HFFc6 (cell line): ENCODE measurements around the gene PACRG. TPM values are rescaled to one million over a fixed set of nuclear protein-coding genes. Genes with fewer than 3 reads are reported as not detected.

Experiments used
- DNase-seq: peaks from one replicate; pipeline ENCODE4 v3.0.0-alpha.2; 2018
- H3K27ac Mint-ChIP-seq: 2 replicates; pipeline ENCODE4 v1.8.0; 2020; ENCODE audit warnings: mild to moderate bottlenecking, mixed read lengths
- H3K27me3 Mint-ChIP-seq: 2 replicates; pipeline ENCODE4 v1.8.0; 2021; ENCODE audit warnings: mild to moderate bottlenecking, moderate library complexity, mixed read lengths; ENCODE audit not compliant: insufficient read depth
- H3K36me3 Mint-ChIP-seq: 2 replicates; pipeline ENCODE4 v1.8.0; 2021; ENCODE audit warnings: low read depth, mixed read lengths
- H3K4me1 Mint-ChIP-seq: 2 replicates; pipeline ENCODE4 v1.8.0; 2020; ENCODE audit warnings: low read depth, mixed read lengths
- H3K4me3 Mint-ChIP-seq: 2 replicates; pipeline ENCODE4 v1.8.0; 2020; ENCODE audit warnings: mild to moderate bottlenecking, moderate library complexity, mixed read lengths
- H3K9me3 Mint-ChIP-seq: 2 replicates; pipeline ENCODE4 v1.8.0; 2020; ENCODE audit warnings: mild to moderate bottlenecking, mixed read lengths
- CTCF ChIP-seq: fragments of 200-600 bp; sonication (generic); IDR thresholded peaks from 2 replicates; pipeline ENCODE4 v1.5.0; 2021; ENCODE audit warnings: antibody characterized with exemption, mild to moderate bottlenecking
- total RNA-seq, 6 experiments: library from RNA; stranded (reverse); fragmentation: NEBNext Ultra II Directional; extraction: Animal tissue kit (Norgen Biotek cat#: 25700); gene quantifications; 2 replicates in 1 of 6; 3 replicates in 5 of 6; pipeline ENCODE4 v1.2.3, GENCODE V29; 2021

The PACRG gene
- total RNA-seq, 6 experiments from 2014 or later: not detected

DNA sequence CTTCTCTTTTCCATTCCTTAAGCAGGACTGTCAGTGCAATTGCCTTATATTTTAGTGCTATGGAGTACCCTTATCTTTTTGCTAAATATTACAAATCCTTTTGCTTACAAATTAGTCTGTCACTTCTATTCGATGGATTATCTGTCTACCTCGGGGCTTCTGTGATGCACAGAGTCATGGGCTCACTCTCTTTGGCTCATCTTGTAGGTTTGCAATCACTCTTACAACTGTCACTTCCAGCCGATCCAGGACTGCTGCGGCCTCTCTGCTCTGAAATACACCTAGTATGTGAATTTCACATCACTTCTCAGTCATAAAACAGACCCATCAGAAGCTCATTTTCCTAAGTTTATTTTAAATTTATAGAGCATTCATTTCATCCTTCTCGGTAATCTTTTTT is 393.5 kb downstream of the PACRG start:
- Mint-ChIP-seq H3K4me1 (no peaks in the 10 kb centered on the region), H3K27me3 (peaks cover 1% of the 10 kb centered on the region; the same call in 1 of the 2 replicates), H3K27ac (no peak overlapping the region), H3K36me3 (no peaks in the 10 kb centered on the region), H3K4me3 (no peak overlapping the region), H3K9me3 (peaks cover 14% of the 10 kb centered on the region)
- no peak for TF ChIP-seq CTCF
- DNase-seq: no peak

DNA sequence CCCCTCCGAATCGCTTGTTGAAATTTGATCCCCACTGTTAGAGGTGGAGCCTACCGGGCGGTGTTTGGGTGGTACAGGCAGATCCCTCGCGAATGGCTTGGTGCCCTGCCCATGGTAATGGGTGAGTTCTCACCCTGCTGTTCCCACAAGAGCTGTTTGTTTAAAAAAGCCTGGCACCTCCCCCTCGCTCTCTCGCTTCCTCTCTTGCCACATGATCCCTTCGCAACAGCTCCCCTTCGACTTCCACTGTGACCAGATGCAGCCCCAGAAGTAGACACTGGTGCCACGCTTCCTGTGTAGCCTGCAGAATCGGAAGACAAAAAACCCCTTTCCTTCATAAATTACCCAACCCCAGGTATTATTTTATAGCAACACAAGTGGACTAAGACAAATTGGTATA is 394.6 kb downstream of the PACRG start:
- no peak for DNase-seq
- TF ChIP-seq CTCF: no peak
- no peak overlapping the region for H3K27ac Mint-ChIP-seq
- no peaks in the 10 kb centered on the region for H3K36me3 Mint-ChIP-seq
- H3K4me1 Mint-ChIP-seq: no peaks in the 10 kb centered on the region
- peaks cover 8% of the 10 kb centered on the region for H3K9me3 Mint-ChIP-seq
- peaks cover 1% of the 10 kb centered on the region; the same call in 1 of the 2 replicates for H3K27me3 Mint-ChIP-seq
- no peak overlapping the region for H3K4me3 Mint-ChIP-seq

DNA sequence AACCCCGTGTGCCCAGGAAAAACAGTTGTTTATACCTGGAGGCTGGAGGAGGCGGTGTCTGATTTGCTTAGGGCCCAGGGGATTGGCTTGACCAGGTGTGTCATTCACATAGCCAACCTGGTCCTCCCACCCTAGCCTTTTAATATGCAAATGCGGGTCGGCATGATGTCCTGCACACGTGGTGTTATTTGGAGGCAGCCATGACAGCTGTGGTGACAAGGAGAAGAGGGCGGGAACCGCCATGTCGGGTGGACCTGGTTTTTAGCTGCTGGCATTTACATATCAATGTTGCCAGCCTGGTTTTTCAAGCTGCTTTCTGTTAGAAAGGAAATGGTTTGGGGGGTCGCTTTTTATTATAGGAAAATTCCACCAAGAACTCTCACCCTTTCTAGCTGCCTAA is 395.3 kb downstream of the PACRG start:
- Mint-ChIP-seq H3K27me3 (peaks cover 1% of the 10 kb centered on the region; the same call in 1 of the 2 replicates), H3K4me3 (no peak overlapping the region), H3K27ac (no peak overlapping the region), H3K36me3 (no peaks in the 10 kb centered on the region), H3K4me1 (no peaks in the 10 kb centered on the region), H3K9me3 (peaks cover 8% of the 10 kb centered on the region)
- no peak for TF ChIP-seq CTCF
- DNase-seq: no peak

GRCh38 chr6:163126741-163127140 is 399.0 kb downstream of the PACRG start:
- no peak for TF ChIP-seq CTCF
- H3K9me3 Mint-ChIP-seq: peaks cover 21% of the 10 kb centered on the region
- DNase-seq: no peak
- no peaks in the 10 kb centered on the region for H3K4me1 Mint-ChIP-seq
- no peak overlapping the region for H3K27ac Mint-ChIP-seq
- H3K36me3 Mint-ChIP-seq: no peaks in the 10 kb centered on the region
- H3K27me3 Mint-ChIP-seq: no peaks in the 10 kb centered on the region
- no peak overlapping the region for H3K4me3 Mint-ChIP-seq

DNA sequence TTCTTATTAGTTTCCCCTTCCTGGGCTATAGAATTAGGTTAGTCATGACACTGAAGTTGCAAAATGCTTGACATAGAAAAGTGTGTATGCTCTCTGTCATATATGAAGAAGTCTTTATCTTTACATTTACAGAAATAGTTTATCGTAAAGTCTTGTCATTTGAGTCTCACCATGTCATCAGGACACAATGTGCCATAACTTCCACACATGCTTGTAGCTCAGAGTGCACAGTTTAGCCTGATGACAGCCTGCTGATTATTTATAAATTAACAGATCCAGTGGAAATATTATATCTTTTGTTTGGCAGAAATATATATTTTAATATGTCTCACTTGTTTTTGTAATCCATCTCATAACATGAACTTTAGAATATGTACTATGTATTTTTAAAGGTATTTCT is 399.8 kb downstream of the PACRG start:
- peaks cover 15% of the 10 kb centered on the region; the same call in 1 of the 2 replicates for H3K9me3 Mint-ChIP-seq
- no peak for TF ChIP-seq CTCF

DNA sequence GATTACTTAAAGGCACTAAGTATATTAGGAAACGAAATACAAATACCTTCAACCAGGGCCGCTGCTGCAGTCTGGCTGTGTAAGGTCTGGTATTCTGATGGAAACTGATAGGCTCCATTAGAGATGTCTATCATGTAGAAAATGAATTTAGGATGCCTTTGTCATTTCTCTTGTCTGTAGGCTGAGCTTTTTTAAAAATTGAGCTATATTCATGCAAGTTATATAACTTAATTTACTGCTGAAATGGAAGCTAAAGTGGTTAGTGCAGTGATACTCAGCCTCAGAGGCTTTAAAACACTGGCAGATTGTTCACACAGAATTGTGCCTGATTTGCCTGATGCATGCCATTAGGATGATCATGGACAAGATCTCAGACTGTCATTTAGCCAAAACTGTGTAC is 400.6 kb downstream of the PACRG start:
- Mint-ChIP-seq H3K4me1 (no peaks in the 10 kb centered on the region), H3K36me3 (no peaks in the 10 kb centered on the region), H3K27me3 (no peaks in the 10 kb centered on the region), H3K27ac (no peak overlapping the region), H3K4me3 (no peak overlapping the region), H3K9me3 (peaks cover 15% of the 10 kb centered on the region; the same call in 1 of the 2 replicates)
- no peak for DNase-seq
- no peak for TF ChIP-seq CTCF

More for the DNA sequence above, 399.8 kb downstream of the PACRG start:
- no peak overlapping the region for H3K27ac Mint-ChIP-seq
- H3K4me3 Mint-ChIP-seq: no peak overlapping the region
- no peaks in the 10 kb centered on the region for H3K27me3 Mint-ChIP-seq
- H3K36me3 Mint-ChIP-seq: no peaks in the 10 kb centered on the region
- H3K4me1 Mint-ChIP-seq: no peaks in the 10 kb centered on the region
- DNase-seq: no peak
